Activated CD8-positive, alpha-beta memory T cell treated with anti-CD3 and anti-CD28 coated beads, Interleukin-2, amount 50 U/mL, for 24 hours (primary cell): ENCODE data around the gene MDFIC2.

Source experiments
- DNase-seq: peaks from one replicate; pipeline ENCODE4 v3.0.0-alpha.2; 2020; ENCODE audit errors: extremely low read depth

The MDFIC2 gene

GRCh38 chr3:70180664-70181063, 131.8 kb downstream of the MDFIC2 start:
- no peak for DNase-seq

GRCh38 chr3:70179111-70179510, 133.3 kb downstream of the MDFIC2 start:
- no peak for DNase-seq

DNA sequence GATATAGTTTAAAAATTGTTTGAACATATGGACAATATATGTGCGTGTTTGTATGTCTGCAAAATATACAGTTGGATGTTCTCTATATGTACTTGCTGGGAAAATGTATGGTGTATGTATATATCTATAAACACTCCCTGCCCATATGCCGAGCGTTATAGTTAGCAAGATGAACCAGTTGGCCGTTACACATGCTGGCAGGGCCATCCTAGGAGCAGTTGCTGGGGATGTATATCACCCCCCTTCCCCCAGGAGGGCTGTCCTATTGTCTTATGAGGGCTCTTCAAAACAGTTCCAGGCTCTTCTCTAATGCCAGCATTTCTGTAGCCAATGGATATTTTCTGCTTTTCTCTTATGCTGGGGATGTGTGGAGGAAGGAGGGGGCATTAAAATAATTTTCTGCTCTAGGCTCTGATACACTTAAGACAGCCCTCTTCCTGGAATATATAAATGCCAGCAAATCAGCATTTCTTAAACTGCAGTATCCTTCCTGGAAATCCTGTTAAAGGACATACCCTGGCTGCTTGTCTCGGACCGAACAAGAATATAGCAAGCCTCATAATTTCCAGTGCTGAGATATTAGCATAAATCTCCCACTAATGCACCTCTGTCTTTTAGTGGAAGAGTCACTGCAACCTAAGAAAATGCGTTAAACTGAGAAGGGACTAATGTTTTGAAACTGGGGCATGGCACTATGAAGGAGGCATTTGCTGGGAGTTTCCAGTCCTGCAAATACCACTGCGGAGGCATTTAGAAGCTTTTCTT, 134.4 kb downstream of the MDFIC2 start:
- no peak for DNase-seq

GRCh38 chr3:70176224-70176623, 136.2 kb downstream of the MDFIC2 start:
- no peak for DNase-seq

DNA sequence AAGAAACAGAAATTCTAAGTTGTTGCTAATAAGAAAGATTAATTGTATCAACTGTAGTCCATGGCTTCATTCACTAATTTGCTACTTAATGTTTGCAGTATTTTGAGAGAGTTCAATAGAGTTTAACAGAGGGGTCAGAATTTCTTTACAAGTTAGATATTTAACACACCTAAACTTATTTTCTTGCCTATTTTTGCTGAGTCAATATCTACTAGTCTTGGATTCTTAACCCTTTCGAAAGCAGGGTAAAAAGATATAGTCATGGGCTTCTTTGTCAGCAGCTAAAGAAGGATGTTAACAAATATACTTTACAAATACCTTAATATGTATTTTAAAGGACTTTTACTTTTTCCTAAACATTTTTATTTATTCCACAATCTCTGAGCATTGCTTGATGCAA, 155.6 kb downstream of the MDFIC2 start:
- no peak for DNase-seq

- DNase-seq, result no peak
Measured at GRCh38 chr3:70150599-70150998, 161.8 kb downstream of the MDFIC2 start.

- DNase-seq, result no peak
Measured at GRCh38 chr3:70149714-70150400, 162.6 kb downstream of the MDFIC2 start.
